Cardiac fibroblast (primary cell): ENCODE measurements around the gene PSMD13.
"Not testable (repeated sequence)": the region's sequence is repeated elsewhere in the genome, so short reads cannot be mapped to it uniquely, and the experiment has no call there.

ENCODE experiments used
- DNase-seq, 2 donors: peaks; one replicate each; pipeline versions ENCODE4 v3.0.0 to v3.0.0-alpha.2; 2010; ENCODE audit warnings: low read depth in 2 of 2
- H3K4me3 ChIP-seq, 2 donors: replicated peaks in 1 of 2; 1 replicate in 1 of 2; 2 replicates in 1 of 2; pipeline ENCODE4 v1.5.1; 2011; ENCODE audit warnings: low read depth in 2 of 2, low read length in 2 of 2, mild to moderate bottlenecking in 2 of 2, moderate library complexity in 1 of 2
- CTCF ChIP-seq: IDR thresholded peaks from one replicate; pipeline ENCODE4 v1.5.1; 2011; ENCODE audit warnings: low read depth, mild to moderate bottlenecking, low read length, inconsistent platforms

Gene PSMD13

GRCh38 chr11:236774-237767 lies at the start of gene PSMD13:
PSMD13 (plus strand) TSS chr11:236976; CDS start chr11:237050, 74 bp downstream.
- TF ChIP-seq CTCF: no peak
- peak; percentile 80 to 82 for DNase-seq
- peak within 1 kb of the TSS; percentile 96 for H3K4me3 ChIP-seq

GRCh38 chr11:189200-189783 lies 47.5 kb upstream of the PSMD13 start:
- not testable (repeated sequence) for DNase-seq, H3K4me3 ChIP-seq

GRCh38 chr11:189843-190311 lies 46.9 kb upstream of the PSMD13 start:
- DNase-seq, H3K4me3 ChIP-seq: not testable (repeated sequence)

GRCh38 chr11:190546-190945 lies 46.2 kb upstream of the PSMD13 start:
- H3K4me3 ChIP-seq, DNase-seq: not testable (repeated sequence)

GRCh38 chr11:191490-192478 lies 45.0 kb upstream of the PSMD13 start:
- DNase-seq, H3K4me3 ChIP-seq: not testable (repeated sequence)
- TF ChIP-seq CTCF: peak; percentile 21

- not testable (repeated sequence) for H3K4me3 ChIP-seq, DNase-seq
Measured at GRCh38 chr11:192674-193128, 44.1 kb upstream of the PSMD13 start, which contains the start of gene SCGB1C1. SCGB1C1 (plus strand) TSS chr11:193078; CDS start chr11:193100, 22 bp downstream.

GRCh38 chr11:193481-193880 lies 43.3 kb upstream of the PSMD13 start:
- not testable (repeated sequence) for DNase-seq, H3K4me3 ChIP-seq

GRCh38 chr11:196786-197731 lies 39.7 kb upstream of the PSMD13 start:
- no peak for TF ChIP-seq CTCF

More at GRCh38 chr11:196786-197731, 39.7 kb upstream of the PSMD13 start:
- DNase-seq: no peak
- H3K4me3 ChIP-seq: no peak overlapping the region
